Coronary artery (tissue), 2 donors: ENCODE results near the gene KCTD14.
A peak's percentile ranks its signal among the peaks of the same experiment; 100 is the strongest.
"Not testable (repeated sequence)": the region's sequence is repeated elsewhere in the genome, so short reads cannot be mapped to it uniquely, and the experiment has no call there.

ENCODE experiments used
- DNase-seq: peaks from one replicate; pipeline ENCODE4 v3.0.0-alpha.2; 2017; ENCODE audit warnings: low spot score
- H3K27ac ChIP-seq, 2 donors: fragments of 200-600 bp; sonication (generic); one replicate each; pipeline ENCODE4 v1.5.1; 2016 to 2019
- H3K4me3 ChIP-seq: fragments of 200-600 bp; sonication (generic); 2 replicates; pipeline ENCODE4 v1.5.1; 2016; ENCODE audit warnings: mild to moderate bottlenecking, moderate library complexity
- CTCF ChIP-seq: fragments of 200-600 bp; sonication (generic); IDR thresholded peaks from one replicate; pipeline ENCODE4 v1.5.1; 2019; ENCODE audit warnings: antibody characterized with exemption

KCTD14 gene

GRCh38 chr11:78031629-78032028 lies 8.6 kb upstream of the KCTD14 start:
- Histone ChIP-seq H3K27ac (no peak overlapping the region), H3K4me3 (no peak overlapping the region)
- DNase-seq = no peak
- TF ChIP-seq CTCF = no peak

DNA sequence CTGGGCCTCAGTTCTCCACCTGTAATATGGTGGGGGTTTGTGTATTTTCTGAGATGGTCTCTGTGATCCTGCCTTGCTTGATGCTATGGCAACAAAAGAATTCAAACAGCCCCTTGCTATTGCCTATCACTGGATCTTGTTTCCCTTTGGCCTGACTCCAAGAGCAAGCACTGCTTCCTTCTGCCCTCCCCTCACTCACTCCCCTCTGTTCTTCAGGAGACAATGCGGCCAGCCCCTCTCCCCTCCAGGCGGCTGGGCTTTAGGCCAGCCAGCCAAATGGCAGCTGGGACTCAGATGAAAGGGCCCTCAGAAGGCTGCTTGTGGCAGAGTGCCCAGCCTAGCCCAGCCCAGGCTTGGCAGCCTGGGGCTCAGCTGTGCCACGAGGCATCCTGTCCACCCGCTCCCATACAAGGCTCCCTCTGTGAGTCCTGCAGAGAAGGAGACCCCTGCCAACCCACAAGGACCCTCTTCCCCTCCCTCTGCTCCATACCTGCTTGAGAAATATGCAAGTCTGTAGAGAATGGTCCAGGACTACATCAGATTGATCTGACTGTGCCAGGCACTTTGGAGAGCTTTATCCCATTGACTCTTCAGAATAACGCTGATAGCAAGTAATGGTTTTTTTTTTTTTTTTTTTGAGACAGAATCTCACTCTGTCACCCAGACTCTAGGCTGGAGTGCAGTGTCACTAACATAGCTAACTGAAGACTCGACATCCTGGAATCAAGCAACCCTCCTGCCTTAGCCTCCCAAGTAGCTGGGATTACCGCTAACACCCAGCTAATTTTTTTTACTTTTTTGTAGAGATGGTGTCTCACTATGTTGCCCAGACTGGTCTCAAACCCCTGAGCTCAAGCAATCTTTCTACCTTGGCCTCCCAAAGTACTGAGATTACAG lies 7.6 kb upstream of the KCTD14 start:
- Histone ChIP-seq H3K27ac (no peak overlapping the region), H3K4me3 (no peak overlapping the region)
- TF ChIP-seq CTCF = no peak
- DNase-seq = no peak

GRCh38 chr11:78028423-78028822 lies 5.3 kb upstream of the KCTD14 start:
- not testable (repeated sequence) for H3K27ac ChIP-seq, H3K4me3 ChIP-seq, DNase-seq

GRCh38 chr11:78027759-78028158 lies 4.7 kb upstream of the KCTD14 start:
- Histone ChIP-seq H3K4me3 (no peak overlapping the region), H3K27ac (no peak overlapping the region)
- TF ChIP-seq CTCF = no peak
- no peak for DNase-seq

DNA sequence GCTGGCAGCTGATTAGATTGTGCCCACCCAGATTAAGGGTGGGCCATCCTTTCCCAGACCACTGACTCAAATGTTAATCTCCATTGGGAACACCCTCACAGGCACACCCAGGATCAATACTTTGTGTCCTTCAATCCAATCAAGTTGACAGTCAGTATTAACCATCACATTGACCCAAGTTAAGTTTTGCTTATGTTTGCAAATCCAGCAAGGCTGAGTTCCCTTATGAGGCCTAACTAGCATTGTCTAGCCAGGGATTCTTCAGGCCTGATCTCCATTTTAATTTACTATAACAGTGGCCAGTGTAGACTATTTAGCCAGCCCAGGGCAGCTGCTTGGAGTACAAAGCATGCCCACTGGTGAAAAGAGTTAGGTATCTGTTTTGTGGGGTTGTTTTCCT lies 2.3 kb upstream of the KCTD14 start:
- no peak for DNase-seq
- TF ChIP-seq CTCF = no peak
- Histone ChIP-seq H3K4me3 (no peak overlapping the region), H3K27ac (no peak overlapping the region)

DNA sequence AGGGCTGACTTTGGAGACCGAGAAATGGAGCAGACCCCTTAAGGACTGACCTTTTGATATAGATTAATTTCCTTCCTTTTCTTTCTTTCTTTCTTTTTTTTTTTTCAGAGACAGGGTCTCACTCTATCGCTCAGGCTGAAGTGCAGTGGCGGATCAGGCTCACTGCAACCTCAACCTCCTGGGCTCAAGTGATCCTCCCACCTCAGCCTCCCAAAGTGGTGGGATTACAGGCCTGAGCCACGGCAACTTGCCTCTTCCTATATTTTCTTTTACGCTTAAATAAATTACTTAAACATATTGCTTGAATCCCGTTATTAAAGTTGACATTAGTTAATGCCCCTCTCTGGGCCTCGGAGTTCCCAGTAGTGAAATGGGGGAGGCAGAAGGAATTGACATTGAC lies 350 bp upstream of the KCTD14 start:
- Histone ChIP-seq H3K4me3 (peak overlapping the region; percentile 74), H3K27ac (no peak overlapping the region)
- no peak for DNase-seq
- TF ChIP-seq CTCF = no peak

GRCh38 chr11:78021611-78022010 lies 1.5 kb downstream of the KCTD14 start:
- Histone ChIP-seq H3K4me3 (no peak overlapping the region), H3K27ac (no peak overlapping the region)
- no peak for DNase-seq
- TF ChIP-seq CTCF = no peak
